IgD-negative memory B cell (primary cell): ENCODE data around the gene SATB1. TPM values are rescaled to one million over a fixed set of nuclear protein-coding genes. Genes with fewer than 3 reads are reported as not detected.

ENCODE experiments used
- H3K27ac Mint-ChIP-seq, 3 donors: one replicate each; pipeline ENCODE4 v1.8.0; 2020 to 2022; ENCODE audit warnings: mild to moderate bottlenecking in 3 of 3, mixed read lengths in 3 of 3, moderate library complexity in 1 of 3
- H3K27me3 Mint-ChIP-seq: one replicate; pipeline ENCODE4 v1.8.0; 2021; ENCODE audit warnings: mixed read lengths
- H3K36me3 Mint-ChIP-seq: one replicate; pipeline ENCODE4 v1.8.0; 2020; ENCODE audit warnings: mild to moderate bottlenecking, mixed read lengths
- H3K4me1 Mint-ChIP-seq, 3 donors: one replicate each; pipeline ENCODE4 v1.8.0; 2020 to 2022; ENCODE audit warnings: mixed read lengths in 3 of 3, mild to moderate bottlenecking in 1 of 3
- H3K4me3 Mint-ChIP-seq, 4 donors: one replicate each; pipeline ENCODE4 v1.8.0; 2020 to 2022; ENCODE audit warnings: mild to moderate bottlenecking in 4 of 4, mixed read lengths in 4 of 4, moderate library complexity in 3 of 4
- H3K9me3 Mint-ChIP-seq, 3 donors: one replicate each; pipeline ENCODE4 v1.8.0; 2020 to 2021; ENCODE audit warnings: mixed read lengths in 3 of 3, mild to moderate bottlenecking in 1 of 3
- polyA plus RNA-seq: library from polyadenylated mRNA; unstranded; fragments of 300-500 nt; fragmentation: Illumina TruSeq; gene quantifications from one replicate; pipeline ENCODE4 v1.2.3, GENCODE V29; 2021

SATB1 gene
- polyA plus RNA-seq, 1 donor from 2014 or later: 11.5 TPM

DNA sequence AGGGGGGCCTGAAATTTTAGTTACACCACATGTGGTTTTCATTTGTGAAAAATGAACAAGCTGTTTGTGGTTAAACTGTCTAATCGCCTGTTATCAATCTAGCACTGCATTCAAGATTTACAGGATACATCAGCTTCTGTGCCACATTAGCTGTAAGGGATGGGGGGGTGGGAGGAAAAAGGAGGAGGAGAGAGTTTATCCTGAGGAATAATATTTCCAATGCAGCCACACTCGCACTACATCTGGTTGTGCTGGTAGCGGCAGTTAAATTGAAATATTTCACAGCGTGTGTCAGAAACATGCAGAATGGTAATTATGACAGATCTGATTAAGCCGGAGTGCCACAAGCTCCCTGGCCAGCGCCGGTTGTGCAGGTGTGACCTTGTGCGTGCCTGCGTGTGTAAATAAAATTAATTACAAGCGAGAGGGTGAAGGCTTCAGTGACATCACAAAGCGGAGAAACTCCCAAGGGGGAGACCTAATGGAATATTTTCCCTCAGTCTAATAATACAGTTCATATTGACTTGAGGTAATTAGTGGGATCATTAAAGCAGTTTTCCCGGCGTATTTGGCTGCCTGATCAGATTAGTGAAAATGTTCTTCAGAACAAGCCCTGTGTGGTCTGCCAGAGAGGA lies 55.5 kb downstream of the SATB1 start:
- Mint-ChIP-seq H3K9me3 (peaks cover 0 to 2% (median 0%) of the 10 kb centered on the region in 3 donors), H3K27ac (peak overlapping the region in 1 of 3 donors; percentile 87), H3K27me3 (peaks cover 1% of the 10 kb centered on the region), H3K4me3 (no peak overlapping the region), H3K36me3 (peaks cover 5% of the 10 kb centered on the region), H3K4me1 (peaks cover 0 to 4% (median 2%) of the 10 kb centered on the region in 3 donors)

DNA sequence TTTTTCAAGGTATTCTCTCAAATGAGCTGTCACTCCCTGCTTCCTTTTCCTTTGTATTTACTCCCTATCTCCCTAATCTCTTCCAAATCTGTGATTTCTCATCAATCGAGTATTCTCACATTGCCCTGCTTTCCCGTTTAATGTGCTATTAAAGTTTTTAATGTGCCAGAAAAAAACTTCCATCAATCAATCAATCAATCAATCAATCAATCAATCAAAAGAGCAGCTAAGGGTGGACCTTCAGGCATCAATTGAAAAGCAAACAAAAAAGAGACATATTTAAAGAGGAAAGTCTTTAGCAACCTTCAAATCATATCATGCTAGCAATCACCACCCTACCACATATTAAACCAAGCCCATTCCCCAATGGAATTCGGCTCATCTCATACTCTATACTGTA lies 58.9 kb downstream of the SATB1 start:
- H3K4me3 Mint-ChIP-seq: no peak overlapping the region
- H3K27ac Mint-ChIP-seq: no peak overlapping the region
- peaks cover 0 to 4% (median 0%) of the 10 kb centered on the region in 3 donors for H3K4me1 Mint-ChIP-seq
- peaks cover 0 to 2% (median 0%) of the 10 kb centered on the region in 3 donors for H3K9me3 Mint-ChIP-seq
- H3K36me3 Mint-ChIP-seq: peaks cover 4% of the 10 kb centered on the region
- H3K27me3 Mint-ChIP-seq: peaks cover 2% of the 10 kb centered on the region

DNA sequence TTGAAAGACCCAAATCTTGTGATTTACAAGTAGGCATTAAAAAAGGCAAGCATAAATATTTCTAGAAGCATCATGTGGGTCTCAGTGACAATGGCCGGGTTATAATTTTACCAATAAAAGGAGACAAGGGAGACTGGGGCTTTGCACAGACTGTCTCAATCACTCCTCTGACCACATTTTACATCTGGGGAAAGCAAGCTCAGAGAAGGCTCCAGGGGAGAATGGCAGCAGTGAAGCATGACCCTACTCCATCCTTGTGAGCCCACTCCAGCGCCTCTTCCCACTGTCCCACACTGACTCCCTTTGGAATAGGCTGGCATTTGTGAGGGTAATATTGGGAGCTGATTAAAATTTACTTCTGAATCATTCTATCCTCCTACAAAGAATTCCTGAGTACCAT lies 61.8 kb downstream of the SATB1 start:
- Mint-ChIP-seq H3K4me1 (peaks cover 0 to 3% (median 0%) of the 10 kb centered on the region in 3 donors), H3K4me3 (no peak overlapping the region), H3K36me3 (peaks cover 4% of the 10 kb centered on the region), H3K27ac (peak overlapping the region in 1 of 3 donors; percentile 19), H3K9me3 (peaks cover 0 to 2% (median 0%) of the 10 kb centered on the region in 3 donors), H3K27me3 (peaks cover 1% of the 10 kb centered on the region)

DNA sequence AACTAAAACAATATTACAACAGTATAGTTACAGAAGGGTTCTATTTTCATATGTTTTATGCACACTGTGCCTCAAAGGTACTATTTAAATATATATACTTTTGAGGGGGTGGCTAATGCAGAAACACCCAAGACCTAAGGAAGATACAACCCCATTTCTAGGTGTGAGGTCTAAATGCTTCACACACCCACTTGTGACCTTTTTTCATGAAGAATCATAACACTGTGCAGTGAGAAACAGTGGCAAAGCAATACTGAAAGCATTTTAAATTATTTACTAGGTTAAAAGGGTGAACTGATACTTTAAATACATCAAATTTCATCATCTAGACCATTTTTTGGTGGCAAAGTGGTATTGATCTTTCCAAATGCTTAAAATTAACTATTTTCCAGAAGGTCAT lies 67.4 kb downstream of the SATB1 start:
- Mint-ChIP-seq H3K27ac (no peak overlapping the region), H3K4me1 (no peaks in the 10 kb centered on the region), H3K4me3 (no peak overlapping the region), H3K36me3 (no peaks in the 10 kb centered on the region), H3K27me3 (peaks cover 1% of the 10 kb centered on the region), H3K9me3 (no peaks in the 10 kb centered on the region)

DNA sequence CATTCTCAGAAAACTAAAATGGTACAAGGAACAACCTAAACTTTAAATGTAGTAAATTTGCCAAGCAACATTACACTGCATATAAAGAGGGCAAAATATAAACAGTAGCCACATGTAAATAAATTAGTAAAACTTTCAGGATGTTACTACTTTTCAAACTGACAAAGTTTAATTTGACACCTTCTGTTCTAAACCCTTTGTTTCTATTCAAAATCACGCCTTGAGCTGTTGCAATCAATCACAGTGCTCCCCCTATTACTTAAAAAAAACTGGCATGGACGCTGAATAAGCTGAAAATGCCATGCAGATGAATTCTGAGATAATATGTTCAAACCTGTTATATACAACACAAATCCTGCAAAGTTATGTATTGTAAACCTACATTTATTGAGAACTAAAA lies 69.3 kb downstream of the SATB1 start:
- Mint-ChIP-seq H3K9me3 (no peaks in the 10 kb centered on the region), H3K27me3 (no peaks in the 10 kb centered on the region), H3K27ac (no peak overlapping the region), H3K4me1 (no peaks in the 10 kb centered on the region), H3K36me3 (no peaks in the 10 kb centered on the region), H3K4me3 (no peak overlapping the region)

DNA sequence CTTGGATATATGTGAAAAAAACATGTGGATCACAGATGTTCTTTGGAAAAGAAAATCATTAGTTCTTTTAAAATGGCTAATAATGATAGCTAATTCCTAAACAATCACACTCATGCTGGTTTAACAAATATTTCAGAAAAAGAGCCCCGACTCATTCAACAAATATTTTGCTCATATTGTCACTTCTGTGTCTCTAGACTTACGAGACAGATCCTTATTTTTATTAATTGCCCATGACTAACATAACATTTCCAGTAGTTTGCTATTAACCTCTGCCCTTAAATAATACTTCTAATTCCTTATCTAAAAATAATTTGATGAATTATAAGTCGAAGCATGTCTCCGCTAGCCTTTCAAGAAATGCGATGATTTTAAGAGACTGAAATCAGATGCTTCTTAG lies 70.4 kb downstream of the SATB1 start:
- no peaks in the 10 kb centered on the region for H3K9me3 Mint-ChIP-seq
- no peaks in the 10 kb centered on the region for H3K27me3 Mint-ChIP-seq
- no peak overlapping the region for H3K4me3 Mint-ChIP-seq
- no peaks in the 10 kb centered on the region for H3K36me3 Mint-ChIP-seq
- H3K27ac Mint-ChIP-seq: no peak overlapping the region
- H3K4me1 Mint-ChIP-seq: no peaks in the 10 kb centered on the region

DNA sequence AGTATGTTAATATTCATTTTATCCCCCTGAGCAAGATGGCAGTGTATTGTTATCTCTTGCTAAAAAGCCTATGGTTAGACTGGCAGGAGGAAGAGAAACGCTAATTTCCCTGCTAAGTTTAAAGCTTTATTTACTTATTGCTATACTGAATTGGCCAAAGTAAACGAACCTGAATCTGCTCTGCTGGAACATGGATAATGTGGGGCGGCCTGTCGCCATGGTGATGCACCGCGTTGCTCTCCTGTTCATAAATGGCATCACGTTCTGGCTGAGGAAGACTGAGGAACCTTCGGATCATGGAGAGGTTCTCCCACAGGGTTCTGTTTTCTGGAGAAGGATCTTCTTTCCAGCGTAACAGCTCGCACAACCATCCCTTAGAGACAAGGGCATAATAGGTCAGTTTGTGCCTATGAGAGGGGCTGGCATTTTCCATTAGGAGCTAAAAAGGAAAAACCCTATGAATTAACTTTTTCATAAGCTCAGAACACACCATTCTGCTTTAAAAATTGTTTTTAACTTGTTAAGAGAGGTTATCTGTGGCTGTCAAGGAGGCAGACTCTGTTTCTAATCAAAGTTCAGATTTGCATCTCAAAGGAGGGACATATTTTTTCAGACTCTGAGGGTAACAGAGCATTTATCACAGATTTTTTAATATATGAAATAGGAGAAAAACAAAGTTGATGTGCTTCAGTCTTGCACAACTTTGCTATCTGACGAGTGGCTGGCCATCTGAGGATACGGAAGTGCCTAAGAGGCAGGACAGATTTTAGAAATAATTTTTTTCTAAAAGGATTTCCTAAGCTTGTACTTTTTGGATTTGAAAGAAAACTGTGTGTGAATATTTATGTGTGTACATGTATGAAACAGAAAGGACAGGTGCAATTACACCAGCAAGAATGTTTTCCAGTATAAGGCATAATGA lies 73.1 kb downstream of the SATB1 start:
- H3K27me3 Mint-ChIP-seq: no peaks in the 10 kb centered on the region
- no peak overlapping the region for H3K4me3 Mint-ChIP-seq
- H3K36me3 Mint-ChIP-seq: no peaks in the 10 kb centered on the region
- no peaks in the 10 kb centered on the region for H3K9me3 Mint-ChIP-seq
- no peaks in the 10 kb centered on the region for H3K4me1 Mint-ChIP-seq
- no peak overlapping the region for H3K27ac Mint-ChIP-seq

DNA sequence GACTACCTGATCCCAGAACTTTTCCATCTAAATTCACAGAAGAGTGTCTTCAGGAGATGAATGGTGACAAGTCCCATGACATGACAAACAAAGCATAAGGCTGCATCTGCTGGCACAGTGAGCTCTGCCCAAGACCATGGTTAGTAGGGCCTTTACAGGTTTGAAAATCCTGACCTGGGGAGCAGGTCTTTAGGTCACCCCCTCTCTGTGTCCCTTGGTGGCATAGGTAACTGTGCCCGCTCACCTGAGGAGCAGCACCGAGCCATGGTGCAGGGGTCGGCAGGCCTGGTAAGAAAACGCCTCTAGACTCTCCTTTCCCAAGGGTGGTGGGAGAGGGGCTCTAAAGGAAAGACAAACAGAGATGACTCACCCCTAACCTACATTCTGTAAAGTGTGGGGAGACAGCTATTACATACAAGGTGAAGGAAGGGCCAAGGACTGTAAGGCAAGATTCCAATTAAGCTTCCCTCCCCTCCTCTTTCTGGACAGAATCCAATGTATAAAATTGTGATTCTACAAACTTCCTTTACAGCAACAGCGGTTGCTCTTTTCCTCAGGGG lies 74.0 kb downstream of the SATB1 start:
- Mint-ChIP-seq H3K36me3 (no peaks in the 10 kb centered on the region), H3K4me1 (no peaks in the 10 kb centered on the region), H3K27ac (no peak overlapping the region), H3K9me3 (no peaks in the 10 kb centered on the region), H3K4me3 (no peak overlapping the region), H3K27me3 (no peaks in the 10 kb centered on the region)

DNA sequence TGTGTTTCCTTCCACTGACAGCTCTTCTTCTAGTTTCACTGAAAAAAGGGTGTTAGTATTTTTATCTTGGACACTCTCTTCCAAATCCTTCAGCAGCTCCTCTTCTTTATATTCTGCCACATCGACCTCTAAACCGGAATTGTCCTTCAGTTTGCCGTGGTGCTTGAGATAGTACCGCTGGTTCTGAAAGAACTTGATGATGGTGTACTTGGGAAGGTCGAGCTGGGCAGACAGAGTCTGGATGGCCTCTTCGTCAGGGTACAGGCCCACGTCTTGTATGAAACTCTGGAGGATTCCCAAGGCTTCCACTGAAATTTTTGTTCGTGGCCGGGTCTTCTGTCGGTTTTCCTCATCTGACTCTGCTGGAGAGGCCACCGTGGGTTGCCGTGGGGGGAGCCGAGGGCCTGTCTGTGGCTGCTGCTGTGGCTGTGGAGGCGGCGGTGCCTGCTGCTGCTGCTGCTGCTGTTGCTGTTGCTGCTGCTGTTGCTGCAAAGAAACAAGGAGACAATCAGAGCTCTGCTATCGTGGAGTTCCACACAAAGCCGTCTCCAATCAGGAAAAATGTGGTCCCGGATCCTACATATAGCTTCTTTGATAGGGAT lies 75.8 kb downstream of the SATB1 start:
- H3K4me3 Mint-ChIP-seq: no peak overlapping the region
- no peaks in the 10 kb centered on the region for H3K36me3 Mint-ChIP-seq
- no peak overlapping the region for H3K27ac Mint-ChIP-seq
- H3K9me3 Mint-ChIP-seq: no peaks in the 10 kb centered on the region
- H3K27me3 Mint-ChIP-seq: no peaks in the 10 kb centered on the region
- no peaks in the 10 kb centered on the region for H3K4me1 Mint-ChIP-seq

DNA sequence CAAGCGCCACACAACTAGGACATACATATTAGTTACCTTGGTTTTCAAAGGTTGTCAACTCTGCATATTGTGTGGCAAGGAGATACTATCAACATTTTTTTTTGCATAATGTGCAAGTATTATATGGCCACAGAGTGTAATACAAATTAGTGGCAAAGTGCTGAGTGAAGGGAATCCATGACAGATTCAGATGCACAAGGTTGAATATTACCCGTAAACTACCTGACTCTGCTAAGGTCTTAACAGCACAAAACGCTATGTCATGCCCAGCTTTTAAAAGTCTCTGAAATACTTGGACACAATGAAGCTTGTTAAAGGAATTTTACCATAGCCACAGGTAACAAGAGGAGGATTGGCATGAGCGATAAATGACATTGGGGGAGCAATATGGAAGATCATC lies 79.0 kb downstream of the SATB1 start:
- no peaks in the 10 kb centered on the region for H3K36me3 Mint-ChIP-seq
- H3K27ac Mint-ChIP-seq: no peak overlapping the region
- no peak overlapping the region for H3K4me3 Mint-ChIP-seq
- H3K4me1 Mint-ChIP-seq: no peaks in the 10 kb centered on the region
- peaks cover 2% of the 10 kb centered on the region for H3K27me3 Mint-ChIP-seq
- H3K9me3 Mint-ChIP-seq: no peaks in the 10 kb centered on the region

DNA sequence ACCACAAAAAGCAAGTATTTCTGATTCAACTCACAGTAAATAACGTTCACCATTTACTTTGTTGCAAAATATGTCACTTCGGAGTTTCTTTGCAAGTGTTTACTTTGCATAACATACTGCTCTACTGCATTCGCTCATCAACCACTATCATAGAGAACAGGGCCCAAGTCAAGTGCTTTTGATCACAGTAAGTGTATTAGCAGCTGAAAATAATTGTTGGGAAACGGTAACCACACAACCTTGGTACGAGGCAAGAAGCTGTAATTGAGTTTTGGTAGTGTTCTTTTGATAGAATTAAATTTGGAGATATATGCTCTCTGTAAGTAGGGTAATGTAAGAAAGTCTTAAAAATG lies 80.1 kb downstream of the SATB1 start:
- Mint-ChIP-seq H3K4me3 (no peak overlapping the region), H3K27me3 (peaks cover 2% of the 10 kb centered on the region), H3K9me3 (no peaks in the 10 kb centered on the region), H3K36me3 (no peaks in the 10 kb centered on the region), H3K4me1 (no peaks in the 10 kb centered on the region), H3K27ac (no peak overlapping the region)

DNA sequence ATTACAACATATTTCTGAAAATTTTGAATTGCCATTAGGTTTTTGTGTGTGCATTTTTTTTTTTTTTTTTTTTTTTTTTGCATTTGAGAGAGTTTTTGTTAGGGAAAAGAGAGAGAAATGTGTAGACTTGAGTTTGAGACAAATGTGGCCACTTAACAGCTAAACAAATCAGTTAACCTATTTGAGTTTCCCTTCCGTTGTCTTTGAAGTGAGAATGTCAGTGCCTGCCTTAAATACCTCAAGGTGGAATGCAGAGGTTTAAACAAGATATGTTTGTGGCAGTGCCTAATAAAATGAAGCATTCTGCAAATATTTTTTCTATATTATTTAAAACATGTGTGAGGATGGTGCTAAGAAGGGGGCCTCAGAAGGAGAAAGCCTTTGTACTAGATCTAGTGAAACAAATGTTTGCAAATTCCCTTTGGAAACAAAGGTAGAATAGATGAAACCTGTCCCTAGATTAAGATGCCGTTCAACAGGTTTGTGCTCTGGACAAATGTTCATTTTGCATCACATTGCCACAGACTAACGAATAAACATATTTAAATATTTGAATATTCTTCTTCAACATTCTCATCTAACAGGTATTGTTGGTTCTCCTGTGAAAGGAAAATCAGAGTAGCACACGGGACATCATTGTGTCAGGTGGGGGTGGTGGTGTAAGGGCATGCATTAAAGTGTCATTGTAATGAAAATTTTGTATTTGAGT lies 80.7 kb downstream of the SATB1 start:
- Mint-ChIP-seq H3K27ac (no peak overlapping the region), H3K4me3 (no peak overlapping the region), H3K36me3 (no peaks in the 10 kb centered on the region), H3K4me1 (no peaks in the 10 kb centered on the region), H3K27me3 (peaks cover 2% of the 10 kb centered on the region), H3K9me3 (no peaks in the 10 kb centered on the region)

DNA sequence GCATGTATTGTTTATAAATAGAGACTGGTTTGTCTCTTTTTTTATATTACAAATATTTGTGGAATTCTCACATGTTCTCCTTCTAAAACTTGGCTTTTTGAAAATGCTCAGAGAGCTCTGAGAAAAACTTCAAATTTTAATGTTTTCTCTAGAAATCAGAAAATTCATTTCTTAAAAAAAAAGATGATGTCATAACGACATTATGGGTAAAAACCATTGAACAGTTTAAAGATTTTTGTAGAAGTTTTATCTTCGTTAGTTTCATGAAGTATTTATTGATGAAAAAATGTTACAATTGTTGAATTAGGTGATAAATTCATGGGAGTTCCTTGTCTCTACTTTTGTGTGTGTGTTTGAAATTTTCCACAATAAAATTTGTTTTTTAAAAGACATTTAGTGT lies 81.3 kb downstream of the SATB1 start:
- no peaks in the 10 kb centered on the region for H3K36me3 Mint-ChIP-seq
- no peak overlapping the region for H3K27ac Mint-ChIP-seq
- H3K27me3 Mint-ChIP-seq: peaks cover 2% of the 10 kb centered on the region
- H3K4me3 Mint-ChIP-seq: no peak overlapping the region
- no peaks in the 10 kb centered on the region for H3K9me3 Mint-ChIP-seq
- H3K4me1 Mint-ChIP-seq: no peaks in the 10 kb centered on the region

DNA sequence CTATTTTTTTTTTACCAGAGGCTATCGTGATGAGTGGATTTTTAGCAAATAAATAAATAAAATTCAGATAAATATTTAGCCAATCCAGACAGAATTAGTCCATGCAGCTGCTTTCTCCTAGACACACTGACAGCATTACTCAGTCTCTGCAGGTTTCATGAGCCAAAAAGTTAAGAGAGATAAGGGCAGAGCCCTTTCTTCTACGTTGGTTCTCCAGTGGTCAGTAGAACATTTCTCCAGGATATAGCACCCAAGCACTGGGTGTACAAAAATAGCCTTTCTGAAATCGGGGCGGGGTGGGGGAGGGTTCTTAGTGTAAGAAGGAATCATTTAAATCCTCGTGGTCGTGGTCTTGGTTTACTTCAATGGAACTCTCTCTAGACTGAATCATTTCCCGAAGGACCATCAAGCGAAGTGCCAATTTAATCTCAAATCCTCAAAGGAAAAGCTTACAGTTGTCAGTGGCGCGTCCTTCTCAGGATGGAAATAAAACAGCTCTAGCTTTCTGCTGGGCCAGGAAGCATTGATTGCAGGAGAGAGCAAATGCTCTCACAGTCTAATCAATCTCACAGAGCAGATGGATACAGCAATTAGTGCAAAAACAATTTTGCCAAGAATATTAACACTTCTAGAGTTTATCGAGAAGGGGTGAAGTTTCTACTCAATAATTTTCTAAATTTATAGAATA lies 86.2 kb downstream of the SATB1 start:
- Mint-ChIP-seq H3K36me3 (no peaks in the 10 kb centered on the region), H3K27me3 (peaks cover 4% of the 10 kb centered on the region), H3K4me1 (peaks cover 0 to 1% (median 0%) of the 10 kb centered on the region in 3 donors), H3K9me3 (no peaks in the 10 kb centered on the region), H3K27ac (no peak overlapping the region), H3K4me3 (no peak overlapping the region)
